ENCODE results near the gene RNF181. TPM values are rescaled to one million over a fixed set of nuclear protein-coding genes. Genes with fewer than 3 reads are reported as not detected.
A peak's percentile ranks its signal among the peaks of the same experiment; 100 is the strongest.

The RNF181 gene
- total and polyA plus RNA-seq, 2 of the 13 experiments (the other 11 are each of a cell fraction or from before 2014, with no cell fraction given): 224 to 578 TPM

GRCh38 chr2:85595301-85596025, at the start of gene RNF181 (continued):
- TF ChIP-seq SKIL (CRISPR knock-in tag; IDR thresholded peaks at IDR 0.05; ENCODE audit: borderline replicate concordance) (no peak), SRSF1 (optimal IDR thresholded peaks at IDR 0.05; ENCODE audit: low read depth, low read length) (no peak), NR2C2 (CRISPR knock-in tag; IDR thresholded peaks at IDR 0.05; ENCODE audit: borderline replicate concordance) (peak; percentile 64; the same call in 1 of the 2 replicates), ZNF598 (CRISPR knock-in tag; IDR thresholded peaks at IDR 0.05; ENCODE audit: borderline replicate concordance) (peak; percentile 93), USF2 (IDR thresholded peaks at IDR 0.05; ENCODE audit: low read depth, low read length) (peak; percentile 86), USF2 (CRISPR knock-in tag; IDR thresholded peaks at IDR 0.05; ENCODE audit: borderline replicate concordance) (peak; percentile 95; the same call in 1 of the 2 replicates), NCOA1 (CRISPR knock-in tag; IDR thresholded peaks at IDR 0.05) (peak; percentile 79; the same call in 1 of the 2 replicates), ZSCAN25 (CRISPR knock-in tag; IDR thresholded peaks at IDR 0.05) (peak; percentile 74; the same call in 1 of the 2 replicates), MXD1 (CRISPR knock-in tag; IDR thresholded peaks at IDR 0.05) (peak; percentile 93), ZNF567 (CRISPR knock-in tag; IDR thresholded peaks at IDR 0.05; ENCODE audit: borderline replicate concordance) (peak; percentile 22; the same call in 1 of the 2 replicates), ZFP62 (CRISPR knock-in tag; IDR thresholded peaks at IDR 0.05) (no peak), CSRNP1 (CRISPR knock-in tag; IDR thresholded peaks at IDR 0.05) (peak; percentile 76), ZNF775 (CRISPR knock-in tag; IDR thresholded peaks at IDR 0.05; ENCODE audit: borderline replicate concordance) (no peak), ZNF446 (CRISPR knock-in tag; IDR thresholded peaks at IDR 0.05) (peak; percentile 66; the same call in 1 of the 2 replicates), HINFP (CRISPR knock-in tag; IDR thresholded peaks at IDR 0.05; ENCODE audit: low read depth) (peak; percentile 92), ZNF296 (CRISPR knock-in tag; conservative IDR thresholded peaks at IDR 0.05) (peak; percentile 84; the same call in 1 of the 2 replicates), ZNF354B (CRISPR knock-in tag; IDR thresholded peaks at IDR 0.05) (no peak; the same call in 1 of the 2 replicates), GTF3A (CRISPR knock-in tag; conservative IDR thresholded peaks at IDR 0.05) (no peak), IKZF1 (IDR thresholded peaks at IDR 0.05) (no peak)
